22Rv1 (cell line): ENCODE results near the gene CGNL1.

Experiments
- CTCF ChIP-seq: fragments of 450-650 bp; IDR thresholded peaks from 2 replicates; pipeline ENCODE4 v1.5.1; 2017; ENCODE audit warnings: mild to moderate bottlenecking
- ZFX ChIP-seq: fragments of 450-650 bp; IDR thresholded peaks from 2 replicates; pipeline ENCODE4 v1.6.1; 2017; ENCODE audit warnings: antibody characterized with exemption, borderline replicate concordance

- no peak for TF ChIP-seq CTCF
- TF ChIP-seq ZFX, result no peak
These were observed 120.3 kb downstream of the CGNL1 start for GRCh38 chr15:57496594-57496945.
